IMR-90 (cell line): Measurements from ENCODE around the gene SLC25A46. TPM values are rescaled to one million over a fixed set of nuclear protein-coding genes. Genes with fewer than 3 reads are reported as not detected.

Experiments used
- ATAC-seq: fragments of 200-7000 bp; cut with Tn5 transposase; 2 replicates; pipeline ENCODE4 v1.9.1; 2020; ENCODE audit warnings: low read depth, mild to moderate bottlenecking, moderate library complexity
- BruUV-seq: library from RNA; stranded (reverse); fragments of 400-500 nt; replicated peaks from 2 replicates; lab custom pipeline; 2021; lab: Mats Ljungman, UMichigan
- CTCF ChIA-PET: fragments of 300-600 bp; formaldehyde crosslinking; extraction: SDS; loops from one replicate; lab custom pipeline; 2021; ENCODE audit warnings: antibody characterized with exemption; lab: Yijun Ruan, JAX
- POLR2A ChIA-PET: fragments of 300-600 bp; sonication (Branson Sonifier 250); formaldehyde crosslinking; loops from one replicate; lab custom pipeline; 2022; ENCODE audit warnings: antibody characterized with exemption; ENCODE audit not compliant: unreplicated experiment; lab: Charles Lee
- DNase-seq: peaks from one replicate; pipeline ENCODE4 v3.0.0; 2013
- H2AFZ ChIP-seq: replicated peaks from 2 replicates; pipeline ENCODE3; 2013; ENCODE audit warnings: low read length, mild to moderate bottlenecking; ENCODE audit not compliant: poor library complexity
- H2AK5ac ChIP-seq: 2 replicates; pipeline ENCODE4 v1.6.1; 2013; ENCODE audit warnings: low read depth, low read length, inconsistent platforms
- H2AK9ac ChIP-seq: replicated peaks from 2 replicates; pipeline ENCODE3; 2013; ENCODE audit warnings: mild to moderate bottlenecking, low read depth, low read length, moderate library complexity; ENCODE audit not compliant: poor library complexity
- H2BK120ac ChIP-seq: 2 replicates; pipeline ENCODE4 v1.6.1; 2013; ENCODE audit warnings: low read depth, low read length, inconsistent platforms
- H2BK15ac ChIP-seq: 3 replicates; pipeline ENCODE4 v1.6.1; 2013; ENCODE audit warnings: low read depth, low read length, inconsistent platforms
- H2BK20ac ChIP-seq: 2 replicates; pipeline ENCODE4 v1.6.1; 2013; ENCODE audit warnings: low read depth, mild to moderate bottlenecking, inconsistent platforms, low read length, moderate library complexity
- H2BK5ac ChIP-seq: 2 replicates; pipeline ENCODE4 v1.6.1; 2013; ENCODE audit warnings: mild to moderate bottlenecking, low read depth, low read length, inconsistent platforms; ENCODE audit not compliant: poor library complexity, severe bottlenecking
- H3K14ac ChIP-seq: replicated peaks from 2 replicates; pipeline ENCODE4 v1.6.1; 2013; ENCODE audit warnings: low read depth, low read length, inconsistent platforms
- H3K18ac ChIP-seq: 2 replicates; pipeline ENCODE4 v1.6.1; 2013; ENCODE audit warnings: low read depth, low read length, control low read depth
- H3K23ac ChIP-seq: 2 replicates; pipeline ENCODE4 v1.6.1; 2013; ENCODE audit warnings: low read depth, low read length, inconsistent platforms
- H3K27ac ChIP-seq: 2 replicates; pipeline ENCODE4 v1.5.1; 2013; ENCODE audit warnings: mild to moderate bottlenecking, control low read depth, low read length; ENCODE audit not compliant: insufficient read depth
- H3K27me3 ChIP-seq: 2 replicates; pipeline ENCODE4 v1.6.1; 2013; ENCODE audit warnings: low read length; ENCODE audit not compliant: control insufficient read depth, insufficient read depth
- H3K36me3 ChIP-seq: 2 replicates; pipeline ENCODE4 v1.6.1; 2013; ENCODE audit warnings: low read length, mixed read lengths; ENCODE audit not compliant: control insufficient read depth, insufficient read depth
- H3K4ac ChIP-seq: 2 replicates; pipeline ENCODE4 v1.6.1; 2013; ENCODE audit warnings: low read depth, low read length, inconsistent platforms
- H3K4me1 ChIP-seq: 2 replicates; pipeline ENCODE4 v1.6.1; 2013; ENCODE audit warnings: low read length, mixed read lengths; ENCODE audit not compliant: control insufficient read depth, insufficient read depth
- H3K4me2 ChIP-seq: 2 replicates; pipeline ENCODE4 v1.6.1; 2013; ENCODE audit warnings: low read depth, mild to moderate bottlenecking, control low read depth, low read length, moderate library complexity
- H3K4me3 ChIP-seq: 2 replicates; pipeline ENCODE4 v1.5.1; 2013; ENCODE audit warnings: low read depth, mild to moderate bottlenecking, control low read depth, low read length, moderate library complexity; ENCODE audit not compliant: insufficient read depth
- H3K56ac ChIP-seq: 2 replicates; pipeline ENCODE4 v1.6.1; 2013; ENCODE audit warnings: low read length, inconsistent platforms; ENCODE audit not compliant: insufficient read depth; ENCODE audit errors: extremely low read depth
- H3K79me1 ChIP-seq, 2 experiments: 2 replicates each; pipeline ENCODE4 v1.6.1; 2013; ENCODE audit warnings: low read length in 2 of 2, inconsistent platforms in 1 of 2, low read depth in 1 of 2
- H3K9ac ChIP-seq: 2 replicates; pipeline ENCODE4 v1.6.1; 2013; ENCODE audit warnings: low read depth, low read length, control low read depth
- H3K9me1 ChIP-seq: 2 replicates; pipeline ENCODE4 v1.6.1; 2013; ENCODE audit warnings: low read length, inconsistent platforms; ENCODE audit not compliant: insufficient read depth
- H3K9me3 ChIP-seq: 2 replicates; pipeline ENCODE4 v1.6.1; 2013; ENCODE audit warnings: low read length; ENCODE audit not compliant: control insufficient read depth, insufficient read depth
- H4K20me1 ChIP-seq: 2 replicates; pipeline ENCODE4 v1.6.1; 2013; ENCODE audit warnings: low read length, inconsistent platforms; ENCODE audit not compliant: insufficient read depth
- H4K5ac ChIP-seq: 2 replicates; pipeline ENCODE4 v1.6.1; 2013; ENCODE audit warnings: mild to moderate bottlenecking, low read depth, low read length, control low read depth
- H4K8ac ChIP-seq, 2 experiments: 2 replicates each; pipeline ENCODE4 v1.6.1; 2013; ENCODE audit warnings: low read depth in 2 of 2, low read length in 2 of 2, control low read depth in 1 of 2, inconsistent platforms in 1 of 2
- H4K91ac ChIP-seq: 2 replicates; pipeline ENCODE4 v1.6.1; 2013; ENCODE audit warnings: low read depth, low read length, inconsistent platforms; ENCODE audit not compliant: insufficient read depth
- BHLHE40 ChIP-seq: fragments of 150-350 bp; IDR thresholded peaks from 2 replicates; pipeline ENCODE4 v1.6.1; 2016; ENCODE audit warnings: mild to moderate bottlenecking, low read depth, low read length
- MAFK ChIP-seq: IDR thresholded peaks from 2 replicates; pipeline ENCODE4 v1.6.1; 2012; ENCODE audit warnings: low read depth, low read length, improper control_type of control experiment
- NFE2L2 ChIP-seq: fragments of 150-350 bp; IDR thresholded peaks from 2 replicates; pipeline ENCODE4 v1.6.1; 2016; ENCODE audit warnings: low read depth, mild to moderate bottlenecking, low read length
- USF2 ChIP-seq: fragments of 150-350 bp; IDR thresholded peaks from 2 replicates; pipeline ENCODE4 v1.6.1; 2017; ENCODE audit warnings: mild to moderate bottlenecking, antibody characterized with exemption, low read length, low read depth
- dilution Hi-C: fragments of 300-500 bp; cut with HindIII; formaldehyde crosslinking; loops from one replicate; pipeline ENCODE4 v1.14.3; 2018; ENCODE audit warnings: low sequenced_read_pairs; ENCODE audit not compliant: unreplicated experiment
- in situ Hi-C: fragments of 300-500 bp; cut with MboI; formaldehyde crosslinking; loops from 3 replicates; pipeline ENCODE4 v1.14.3; 2019; ENCODE audit warnings: low sequenced_read_pairs, inconsistent platforms, mixed read lengths
- intact Hi-C: fragments of 100-400 bp; cut with micrococcal nuclease; formaldehyde crosslinking; loops from 2 replicates; pipeline ENCODE4 v1.10.0; 2022
- polyA plus RNA-seq, 3 experiments: library from polyadenylated mRNA; depleted of rRNA; stranded (reverse); fragments of >200 nt; gene quantifications; 2 replicates each; pipeline ENCODE4 v1.2.3, GENCODE V29; 2012; ENCODE audit warnings: low replicate concordance in 1 of 3
- total RNA-seq: library from RNA; depleted of rRNA; stranded (reverse); fragments of >200 nt; gene quantifications from 2 replicates; pipeline ENCODE4 v1.2.3, GENCODE V29; 2012

SLC25A46 gene
- total and polyA plus RNA-seq, 2 of the 4 experiments (the other 2 are of a cell fraction), result 25.1 to 67.9 TPM

DNA sequence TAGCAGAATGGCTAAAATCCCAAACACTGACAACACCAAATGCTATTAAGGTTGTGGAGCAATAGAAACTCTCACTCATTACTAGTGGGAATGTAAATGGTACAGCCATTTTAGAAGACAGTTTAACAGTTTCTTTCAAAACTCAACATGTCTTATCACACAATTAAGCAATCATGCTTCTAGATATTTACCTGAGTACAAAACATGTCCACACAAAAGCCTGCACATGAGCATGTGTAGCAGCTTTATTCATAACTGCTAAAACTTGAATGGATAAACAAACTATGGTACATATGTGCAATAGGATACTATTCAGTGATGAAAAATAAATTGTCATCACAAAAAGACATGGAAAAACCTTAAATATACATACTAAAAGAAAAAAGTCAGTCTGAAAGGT is 31.5 kb downstream of the SLC25A46 start:
- no peaks in the 10 kb centered on the region for H3K79me1 ChIP-seq
- no peak overlapping the region for H2BK120ac ChIP-seq
- no peaks in the 10 kb centered on the region for H3K36me3 ChIP-seq
- no peak overlapping the region for H3K4me2 ChIP-seq
- no peak overlapping the region for H2BK20ac ChIP-seq
- no peak overlapping the region for H3K4ac ChIP-seq
- in situ Hi-C loops, result loop anchor here (25.0 kb wide), 2 partner anchors 692 to 1392 kb away; no protein-coding TSS in a partner anchor
- ATAC-seq, result no peak
- ChIA-PET POLR2A (no interaction called here), CTCF (no interaction called here)
- BruUV-seq, result no TSS peak
- no peak overlapping the region for H3K4me3 ChIP-seq
- no peak overlapping the region for H3K14ac ChIP-seq
- H2BK15ac ChIP-seq, result no peak overlapping the region
- no peak overlapping the region for H3K18ac ChIP-seq
- intact Hi-C loops, result no loop called here
- no peak overlapping the region for H2AK5ac ChIP-seq
- no peak overlapping the region for H4K5ac ChIP-seq
- no peaks in the 10 kb centered on the region for H3K9me3 ChIP-seq
- no peak for DNase-seq
- no peak overlapping the region for H3K9ac ChIP-seq
- no peaks in the 10 kb centered on the region for H3K9me1 ChIP-seq
- no peak overlapping the region for H2BK5ac ChIP-seq
- no peak overlapping the region for H2AFZ ChIP-seq
- H4K8ac ChIP-seq, result no peak overlapping the region
- TF ChIP-seq BHLHE40, result no peak
- TF ChIP-seq NFE2L2, result no peak
- TF ChIP-seq USF2, result no peak
- no peak for TF ChIP-seq MAFK
- no peak overlapping the region for H2AK9ac ChIP-seq
- H3K23ac ChIP-seq, result no peak overlapping the region
- 0 out of 2 replicates have a peak, but pooled peaks cover 2% of the 10 kb centered on the region for H3K4me1 ChIP-seq
- H3K27me3 ChIP-seq, result no peaks in the 10 kb centered on the region
- H4K20me1 ChIP-seq, result no peaks in the 10 kb centered on the region
- dilution Hi-C loops, result no loop called here
- no peak overlapping the region for H3K56ac ChIP-seq
- no peak overlapping the region for H4K91ac ChIP-seq
- no peak overlapping the region for H3K27ac ChIP-seq
